HPDE6-E6E7 (cell line): ENCODE results near the gene TADA3.
A peak's percentile ranks its signal among the peaks of the same experiment; 100 is the strongest.
"Not testable (repeated sequence)": the region's sequence is repeated elsewhere in the genome, so short reads cannot be mapped to it uniquely, and the experiment has no call there.

Experiments
- DNase-seq: peaks from one replicate; pipeline ENCODE4 v3.0.0; 2011; ENCODE audit warnings: missing footprints; ENCODE audit errors: extremely low spot score

Gene TADA3

GRCh38 chr3:9783954-9784353 lies 8.3 kb downstream of the TADA3 start:
- no peak for DNase-seq

DNA sequence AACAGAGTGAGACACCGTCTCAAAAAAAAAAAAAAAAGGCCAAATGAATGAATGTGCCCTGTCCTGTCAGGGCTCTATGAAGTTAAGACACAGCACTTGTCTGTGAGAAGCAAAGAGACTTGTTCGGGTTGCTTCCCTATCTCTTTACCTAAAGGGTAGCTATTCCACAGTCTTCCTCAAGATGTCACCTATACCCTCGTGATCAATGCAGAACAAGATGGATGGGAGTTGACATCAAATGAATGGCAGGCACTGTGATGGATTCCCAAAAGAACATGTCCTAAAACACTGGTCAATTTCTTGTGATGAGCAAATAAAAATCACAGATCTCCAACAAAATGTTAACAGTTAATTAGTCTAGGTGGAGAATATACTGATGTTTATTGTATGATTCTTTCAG lies 9.5 kb downstream of the TADA3 start:
- DNase-seq: no peak

DNA sequence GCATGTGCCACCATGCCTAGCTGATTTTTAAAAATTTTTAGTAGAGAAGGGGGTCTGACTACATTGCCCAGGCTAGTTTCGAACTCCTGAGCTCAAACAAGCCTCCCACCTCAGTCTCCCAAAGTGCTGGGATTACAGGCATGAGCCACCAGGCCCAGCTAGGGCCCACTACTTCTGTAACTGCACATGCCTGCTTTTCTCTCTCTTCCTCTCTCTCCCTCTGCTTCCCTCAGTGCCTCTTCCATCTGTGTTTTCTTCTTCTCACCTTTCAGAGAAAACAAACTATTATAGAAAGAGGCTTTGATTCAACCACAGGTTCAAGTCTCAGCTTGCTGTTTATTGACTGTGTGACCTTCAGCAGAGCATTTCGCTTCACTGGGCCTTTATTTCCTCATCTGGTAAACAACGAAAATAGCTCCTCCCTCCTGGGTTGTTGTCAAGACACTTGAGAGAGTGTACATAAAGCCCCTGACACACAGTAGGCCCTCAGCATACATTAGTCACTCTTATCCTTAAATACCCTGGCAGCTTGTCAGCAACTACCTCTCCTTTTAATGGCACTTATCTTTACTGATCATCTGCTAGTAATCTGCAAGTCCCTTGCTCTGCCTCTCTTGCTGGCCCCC lies 10.2 kb downstream of the TADA3 start:
- DNase-seq: no peak

DNA sequence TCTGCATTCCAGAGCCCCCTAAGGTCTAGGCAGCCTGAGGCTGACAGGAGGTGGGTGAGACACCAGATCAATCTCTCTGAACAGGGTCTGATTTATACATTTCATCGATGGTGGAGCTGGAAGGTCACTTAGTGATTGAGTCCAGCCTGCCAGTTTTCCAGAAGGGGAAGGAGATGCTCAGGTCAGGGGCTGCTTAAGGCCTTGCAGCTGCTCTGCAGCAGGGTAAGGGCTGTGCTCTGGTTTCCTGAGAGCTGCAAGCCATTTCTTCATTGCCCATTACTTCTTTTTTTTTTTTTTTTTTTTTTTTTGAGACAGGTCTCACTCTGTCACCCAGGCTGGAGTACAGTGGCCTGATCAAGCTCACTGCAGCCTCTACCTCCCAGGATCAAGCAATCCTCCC lies 10.7 kb downstream of the TADA3 start:
- DNase-seq: no peak

DNA sequence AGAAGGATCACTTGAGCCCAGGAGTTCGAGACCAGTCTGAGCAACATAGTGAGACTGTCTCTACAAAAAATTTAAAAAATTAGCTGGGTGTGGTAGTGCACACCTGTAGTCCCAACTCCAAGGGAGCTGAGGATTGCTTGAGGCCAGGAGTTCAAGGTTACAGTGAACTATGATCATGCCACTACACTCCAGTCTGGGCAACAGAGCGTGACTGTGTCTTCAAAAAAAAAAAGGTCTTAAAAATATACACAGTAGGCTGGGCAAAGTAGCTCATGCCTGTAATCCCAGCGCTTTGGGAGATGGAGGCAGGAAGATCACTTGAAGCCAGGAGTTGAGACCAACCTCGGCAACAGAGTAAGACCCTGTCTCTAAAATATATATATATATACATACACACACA lies 11.4 kb downstream of the TADA3 start:
- no peak for DNase-seq

DNA sequence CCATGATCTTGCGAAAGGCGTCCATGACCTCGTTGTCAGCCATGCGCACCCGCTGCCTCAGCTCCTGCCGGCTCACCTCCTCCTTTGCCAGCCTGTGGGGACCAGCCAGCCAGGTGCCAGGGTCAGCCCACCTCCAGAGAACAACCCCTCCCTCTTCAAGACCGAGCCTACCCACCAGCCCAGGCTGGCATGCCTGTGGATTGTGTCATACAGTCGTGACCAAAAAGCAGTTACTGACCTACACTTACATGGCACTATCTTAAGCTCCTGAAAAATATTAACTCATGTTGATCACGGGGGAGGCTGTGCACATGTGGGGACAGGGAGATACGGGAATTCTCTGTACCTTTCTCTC lies 11.8 kb downstream of the TADA3 start:
- no peak for DNase-seq

- DNase-seq: no peak
These were observed 12.4 kb downstream of the TADA3 start for GRCh38 chr3:9779721-9780457.

DNA sequence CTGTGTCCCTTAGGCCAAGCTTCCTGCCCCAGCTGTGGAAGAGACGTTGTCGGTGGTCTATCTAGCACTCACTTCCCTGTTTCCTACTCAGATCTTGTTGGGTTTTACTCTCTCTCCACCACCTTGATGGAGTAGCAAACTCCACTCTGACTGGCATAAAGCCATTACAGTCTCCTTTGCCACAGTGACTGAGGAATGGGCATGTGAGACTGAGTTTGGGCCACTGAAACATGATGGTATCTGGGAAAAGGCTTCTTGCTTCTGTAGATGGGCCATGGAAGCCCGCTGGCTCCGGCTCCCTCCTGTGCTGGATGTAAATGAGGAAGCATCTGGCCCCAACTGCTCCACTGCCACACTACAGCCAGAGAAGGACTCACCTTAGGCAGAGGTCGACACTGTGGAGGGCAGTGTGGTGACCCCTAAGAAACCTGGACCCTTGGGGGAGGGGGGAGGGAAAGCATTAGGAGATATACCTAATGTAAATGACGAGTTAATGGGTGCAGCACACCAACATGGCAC lies 13.1 kb downstream of the TADA3 start:
- no peak for DNase-seq

GRCh38 chr3:9778143-9779074 lies 13.9 kb downstream of the TADA3 start:
- DNase-seq: no peak

- no peak for DNase-seq
These were observed 14.6 kb downstream of the TADA3 start for GRCh38 chr3:9777694-9778021.

- no peak for DNase-seq
These were observed 15.2 kb downstream of the TADA3 start for GRCh38 chr3:9776896-9777693.

GRCh38 chr3:9771007-9771406 lies 21.3 kb downstream of the TADA3 start:
- DNase-seq: not testable (repeated sequence)

GRCh38 chr3:9770276-9770812 lies 21.9 kb downstream of the TADA3 start:
- DNase-seq: no peak

GRCh38 chr3:9769426-9770275 lies 22.6 kb downstream of the TADA3 start, which contains the start of gene CAMK1:
Gene CAMK1, minus strand, starts transcription at chr3:9769947. Its CDS starts 2,198 bp downstream, at chr3:9767749.
- peak; percentile 47 for DNase-seq

DNA sequence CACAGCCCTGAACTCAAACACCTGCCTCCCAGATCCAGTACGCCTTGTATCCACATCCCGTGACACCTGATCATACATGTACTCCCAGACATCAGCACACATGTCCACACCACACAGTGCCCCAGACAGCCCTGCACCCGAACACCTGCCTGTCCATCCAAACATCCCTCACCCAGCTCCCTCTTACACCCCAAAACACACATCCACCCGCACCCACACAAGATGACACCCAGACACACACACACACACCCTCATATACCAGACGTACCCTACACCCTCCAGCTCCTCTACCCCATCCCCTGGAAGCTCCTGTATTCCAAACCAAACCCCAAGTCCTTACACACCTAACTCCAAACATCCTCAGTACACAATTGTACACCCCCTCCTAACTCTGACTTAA lies 23.3 kb downstream of the TADA3 start:
- DNase-seq: no peak

GRCh38 chr3:9768141-9768775 lies 24.0 kb downstream of the TADA3 start:
- DNase-seq: no peak

GRCh38 chr3:9767418-9767817 lies 24.9 kb downstream of the TADA3 start:
- no peak for DNase-seq

GRCh38 chr3:9765865-9766264 lies 26.4 kb downstream of the TADA3 start:
- DNase-seq: no peak

- no peak for DNase-seq
These were observed 29.4 kb downstream of the TADA3 start for GRCh38 chr3:9762871-9763270.

DNA sequence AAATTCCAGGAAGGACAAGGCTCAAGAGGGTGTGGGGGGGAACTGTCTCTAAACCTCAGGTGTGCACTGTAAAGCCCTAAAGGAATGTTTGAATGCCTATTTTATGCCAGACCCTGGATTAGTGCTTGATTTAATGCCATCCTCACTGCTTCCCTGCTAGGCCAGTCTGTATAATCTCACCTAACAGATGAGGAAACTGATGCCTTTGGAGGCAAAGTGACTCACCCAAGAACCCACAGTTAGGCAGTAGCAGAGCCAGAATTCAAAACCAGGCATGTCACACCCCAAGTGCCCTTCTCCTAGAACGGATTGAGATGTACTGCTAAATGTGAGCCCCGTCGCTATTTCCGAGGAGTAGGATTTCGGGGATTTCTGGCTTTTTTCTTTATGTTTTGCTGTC lies 30.4 kb downstream of the TADA3 start:
- no peak for DNase-seq
